A673 (cell line): ENCODE measurements around the gene SYT7. TPM values are rescaled to one million over a fixed set of nuclear protein-coding genes. Genes with fewer than 3 reads are reported as not detected.

ENCODE experiments used
- BruUV-seq: library from RNA; stranded (reverse); fragments of 400-500 nt; replicated peaks from 2 replicates; lab custom pipeline; 2021; lab: Mats Ljungman, UMichigan
- CTCF ChIA-PET: fragments of 300-600 bp; sonication (Branson Sonifier 250); formaldehyde crosslinking; loops from one replicate; lab custom pipeline; 2022; ENCODE audit warnings: antibody characterized with exemption; lab: Charles Lee
- POLR2A ChIA-PET: fragments of 300-600 bp; sonication (Branson Sonifier 250); formaldehyde crosslinking; loops from one replicate; lab custom pipeline; 2022; ENCODE audit warnings: antibody characterized with exemption; ENCODE audit not compliant: low non-redundant PET; lab: Charles Lee
- DNase-seq: peaks from one replicate; pipeline ENCODE4 v3.0.0-alpha.2; 2015; ENCODE audit warnings: low spot score
- H3K27ac ChIP-seq: fragments of 200-600 bp; sonication (generic); 2 replicates; pipeline ENCODE4 v1.5.1; 2016; ENCODE audit warnings: mixed run types, low read depth, mild to moderate bottlenecking, mixed read lengths, antibody characterized with exemption, low read length; ENCODE audit not compliant: poor library complexity, severe bottlenecking
- H3K27me3 ChIP-seq: fragments of 200-600 bp; sonication (generic); replicated peaks from 2 replicates; pipeline ENCODE4 v1.6.1; 2017; ENCODE audit warnings: mixed run types, low read depth, mild to moderate bottlenecking, mixed read lengths, antibody characterized with exemption, low read length; ENCODE audit not compliant: insufficient read depth, poor library complexity
- H3K36me3 ChIP-seq: fragments of 200-600 bp; sonication (generic); 2 replicates; pipeline ENCODE4 v1.6.1; 2016; ENCODE audit warnings: mixed run types, mild to moderate bottlenecking, mixed read lengths, antibody characterized with exemption, low read length; ENCODE audit not compliant: insufficient read depth, poor library complexity, severe bottlenecking
- H3K4me1 ChIP-seq: fragments of 200-600 bp; sonication (generic); 2 replicates; pipeline ENCODE4 v1.6.1; 2017; ENCODE audit warnings: mixed run types, mild to moderate bottlenecking, mixed read lengths, antibody characterized with exemption, low read length; ENCODE audit not compliant: insufficient read depth, poor library complexity, severe bottlenecking
- H3K4me3 ChIP-seq: fragments of 200-600 bp; sonication (generic); 2 replicates; pipeline ENCODE4 v1.5.1; 2016; ENCODE audit warnings: low read depth, mixed run types, mild to moderate bottlenecking, mixed read lengths, low read length; ENCODE audit not compliant: poor library complexity, severe bottlenecking
- H3K9me3 ChIP-seq: fragments of 200-600 bp; sonication (generic); 2 replicates; pipeline ENCODE4 v1.6.1; 2016; ENCODE audit warnings: mixed run types, low read depth, mild to moderate bottlenecking, mixed read lengths, antibody characterized with exemption, low read length; ENCODE audit not compliant: poor library complexity, severe bottlenecking
- EZH2 ChIP-seq: fragments of 200-600 bp; sonication (generic); IDR thresholded peaks from 2 replicates; pipeline ENCODE4 v1.6.1; 2017; ENCODE audit warnings: borderline replicate concordance, low read depth, mild to moderate bottlenecking, mixed read lengths, antibody characterized with exemption, low read length; ENCODE audit not compliant: poor library complexity, severe bottlenecking
- intact Hi-C: fragments of 100-400 bp; cut with micrococcal nuclease; formaldehyde crosslinking; loops from one replicate; pipeline ENCODE4 v1.10.0; 2022; ENCODE audit not compliant: unreplicated experiment
- total RNA-seq: library from RNA; stranded (reverse); gene quantifications from 2 replicates; pipeline ENCODE4 v1.2.3, GENCODE V29; 2021
- TF ChIP-seq, protein P1 (sequence below): fragments of 300-800, 200-600 bp; sonication (generic); conservative IDR thresholded peaks from 2 replicates; pipeline ENCODE4 v1.5.1; 2017; ENCODE audit warnings: low read depth, mild to moderate bottlenecking, antibody characterized with exemption, low read length, moderate library complexity, mixed read lengths

SYT7 gene
- total RNA-seq, 1 experiment from 2014 or later = 1.3 TPM

DNA sequence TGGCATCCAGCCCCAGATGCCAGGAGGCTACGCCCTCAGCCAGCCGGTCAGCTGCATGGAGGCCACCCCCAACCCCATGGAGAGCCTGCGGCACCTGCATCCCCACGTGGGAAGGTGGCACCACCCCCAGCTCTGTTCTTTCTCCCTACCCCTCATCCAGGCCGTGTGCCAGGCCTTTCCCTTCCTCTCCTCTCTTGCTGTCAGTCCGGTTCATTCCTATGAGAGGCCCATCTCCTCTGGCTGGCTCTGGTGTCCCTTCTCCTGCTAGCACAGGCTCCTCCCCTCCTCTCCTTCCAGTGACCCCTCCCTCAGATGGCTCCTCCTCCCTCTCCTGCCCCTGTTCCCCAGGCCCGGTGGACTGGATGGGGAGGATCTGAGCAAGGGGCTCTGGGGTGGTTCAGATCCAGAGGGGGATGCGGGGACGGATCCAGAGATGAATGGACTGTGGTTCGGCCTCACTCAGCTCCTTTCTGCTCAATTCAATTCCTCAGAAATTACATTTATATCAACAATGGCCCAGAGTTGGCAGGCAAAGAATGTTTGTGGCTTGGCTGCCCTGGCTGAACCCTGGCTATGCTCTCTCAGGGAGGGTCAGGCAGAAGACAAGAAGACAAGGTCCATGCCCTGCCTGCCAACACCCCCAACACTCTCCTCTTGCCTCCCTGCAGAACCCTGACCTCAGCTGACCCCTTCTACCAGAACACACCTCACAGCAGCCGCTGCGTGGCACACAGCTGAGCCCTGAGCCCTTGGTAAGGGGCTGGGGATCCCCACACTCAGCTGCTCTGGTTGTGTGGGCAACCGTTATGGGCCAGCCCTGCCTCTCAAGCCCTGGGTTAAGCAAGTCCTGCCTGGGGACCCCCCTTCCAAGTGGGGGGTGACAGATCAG, 90.8 kb downstream of the SYT7 start:
- Histone ChIP-seq H3K9me3 (no peaks in the 10 kb centered on the region), H3K27me3 (no peaks in the 10 kb centered on the region), H3K36me3 (no peaks in the 10 kb centered on the region), H3K4me1 (peaks cover 7% of the 10 kb centered on the region), H3K4me3 (no peak overlapping the region), H3K27ac (peak overlapping the region; percentile 41)
- TF ChIP-seq, protein P1, sequence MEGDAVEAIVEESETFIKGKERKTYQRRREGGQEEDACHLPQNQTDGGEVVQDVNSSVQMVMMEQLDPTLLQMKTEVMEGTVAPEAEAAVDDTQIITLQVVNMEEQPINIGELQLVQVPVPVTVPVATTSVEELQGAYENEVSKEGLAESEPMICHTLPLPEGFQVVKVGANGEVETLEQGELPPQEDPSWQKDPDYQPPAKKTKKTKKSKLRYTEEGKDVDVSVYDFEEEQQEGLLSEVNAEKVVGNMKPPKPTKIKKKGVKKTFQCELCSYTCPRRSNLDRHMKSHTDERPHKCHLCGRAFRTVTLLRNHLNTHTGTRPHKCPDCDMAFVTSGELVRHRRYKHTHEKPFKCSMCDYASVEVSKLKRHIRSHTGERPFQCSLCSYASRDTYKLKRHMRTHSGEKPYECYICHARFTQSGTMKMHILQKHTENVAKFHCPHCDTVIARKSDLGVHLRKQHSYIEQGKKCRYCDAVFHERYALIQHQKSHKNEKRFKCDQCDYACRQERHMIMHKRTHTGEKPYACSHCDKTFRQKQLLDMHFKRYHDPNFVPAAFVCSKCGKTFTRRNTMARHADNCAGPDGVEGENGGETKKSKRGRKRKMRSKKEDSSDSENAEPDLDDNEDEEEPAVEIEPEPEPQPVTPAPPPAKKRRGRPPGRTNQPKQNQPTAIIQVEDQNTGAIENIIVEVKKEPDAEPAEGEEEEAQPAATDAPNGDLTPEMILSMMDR = no peak
- TF ChIP-seq EZH2 = no peak
- ChIA-PET CTCF (interaction anchor here (3.1 kb wide), 1 partner anchor 26 kb away, joined by 11 read pairs; no protein-coding TSS in a partner anchor), POLR2A (interaction anchor here (0.6 kb wide), 1 partner anchor 12 kb away, joined by 3 read pairs; no protein-coding TSS in a partner anchor)
- intact Hi-C loops = no loop called here
- DNase-seq = peak; percentile 38
- BruUV-seq = no TSS peak

GRCh38 chr11:61488651-61489291, 92.1 kb downstream of the SYT7 start:
- POLR2A ChIA-PET = no interaction called here

More at GRCh38 chr11:61488651-61489291, 92.1 kb downstream of the SYT7 start:
- H3K9me3 ChIP-seq = no peaks in the 10 kb centered on the region
- no peak for TF ChIP-seq EZH2
- TF ChIP-seq, protein P1 = no peak
- H3K36me3 ChIP-seq = no peaks in the 10 kb centered on the region
- H3K27ac ChIP-seq = no peak overlapping the region
- no TSS peak for BruUV-seq
- intact Hi-C loops = no loop called here
- peaks cover 7% of the 10 kb centered on the region for H3K4me1 ChIP-seq
- no peaks in the 10 kb centered on the region for H3K27me3 ChIP-seq
- CTCF ChIA-PET = interaction anchor here (0.6 to 3.1 kb wide), 3 partner anchors 9 to 28 kb away, joined by 3 to 11 read pairs (median 3); no protein-coding TSS in a partner anchor
- no peak for DNase-seq
- no peak overlapping the region for H3K4me3 ChIP-seq
